Neuronal stem cell (in vitro differentiated cells): ENCODE measurements around the gene XYLT1.

Experiments used
- DNase-seq: peaks from one replicate; pipeline ENCODE4 v3.0.0-alpha.2; 2013; ENCODE audit warnings: low spot score
- H2AFZ ChIP-seq: one replicate; pipeline ENCODE4 v1.6.1; 2013; ENCODE audit warnings: mild to moderate bottlenecking, low read length, inconsistent platforms
- H2AK5ac ChIP-seq: 2 replicates; pipeline ENCODE4 v1.6.1; 2013; ENCODE audit warnings: low read depth, mild to moderate bottlenecking, inconsistent platforms, low read length, moderate library complexity, mixed read lengths
- H2BK120ac ChIP-seq: 2 replicates; pipeline ENCODE4 v1.6.1; 2013; ENCODE audit warnings: low read depth, mild to moderate bottlenecking, inconsistent platforms, low read length, moderate library complexity, mixed read lengths
- H2BK12ac ChIP-seq: one replicate; pipeline ENCODE4 v1.6.1; 2013; ENCODE audit warnings: low read length, inconsistent platforms
- H2BK15ac ChIP-seq: 2 replicates; pipeline ENCODE4 v1.6.1; 2013; ENCODE audit warnings: mild to moderate bottlenecking, low read length, inconsistent platforms, mixed read lengths
- H2BK5ac ChIP-seq: one replicate; pipeline ENCODE4 v1.6.1; 2013; ENCODE audit warnings: inconsistent platforms, mild to moderate bottlenecking, low read length, moderate library complexity
- H3K14ac ChIP-seq: one replicate; pipeline ENCODE4 v1.6.1; 2013; ENCODE audit warnings: low read length, inconsistent platforms
- H3K18ac ChIP-seq: 2 replicates; pipeline ENCODE4 v1.6.1; 2013; ENCODE audit warnings: low read length, inconsistent platforms
- H3K23ac ChIP-seq: 2 replicates; pipeline ENCODE4 v1.6.1; 2013; ENCODE audit warnings: low read depth, mild to moderate bottlenecking, mixed read lengths, low read length, inconsistent platforms; ENCODE audit not compliant: poor library complexity
- H3K27ac ChIP-seq: replicated peaks from 3 replicates; pipeline ENCODE4 v1.5.1; 2013; ENCODE audit warnings: low read length, inconsistent platforms
- H3K27me3 ChIP-seq, 3 experiments: 2 replicates each; pipeline ENCODE4 v1.6.1; 2013; ENCODE audit warnings: low read length in 3 of 3, mild to moderate bottlenecking in 2 of 3, inconsistent platforms in 1 of 3, low read depth in 1 of 3, mixed read lengths in 1 of 3, moderate library complexity in 1 of 3; ENCODE audit not compliant: control insufficient read depth in 3 of 3, insufficient read depth in 3 of 3
- H3K36me3 ChIP-seq, 2 donors: replicated peaks in 1 of 2; 2 replicates each; pipeline ENCODE4 v1.6.1; 2013; ENCODE audit warnings: low read length in 2 of 2; ENCODE audit not compliant: control insufficient read depth in 2 of 2, insufficient read depth in 2 of 2
- H3K4ac ChIP-seq: 2 replicates; pipeline ENCODE4 v1.6.1; 2013; ENCODE audit warnings: inconsistent platforms, mild to moderate bottlenecking, low read length, moderate library complexity
- H3K4me1 ChIP-seq, 2 donors: 1 replicate in 1 of 2; 2 replicates in 1 of 2; pipeline ENCODE4 v1.6.1; 2013; ENCODE audit warnings: low read length in 2 of 2, low read depth in 1 of 2; ENCODE audit not compliant: control insufficient read depth in 2 of 2, insufficient read depth in 1 of 2
- H3K4me2 ChIP-seq: one replicate; pipeline ENCODE4 v1.6.1; 2013; ENCODE audit warnings: mild to moderate bottlenecking, low read length, inconsistent platforms; ENCODE audit not compliant: insufficient read depth, poor library complexity, severe bottlenecking
- H3K4me3 ChIP-seq, 2 donors: 2 replicates each; pipeline ENCODE4 v1.5.1; 2013; ENCODE audit warnings: low read length in 2 of 2, mild to moderate bottlenecking in 2 of 2, inconsistent platforms in 1 of 2, moderate library complexity in 1 of 2
- H3K79me1 ChIP-seq: one replicate; pipeline ENCODE4 v1.6.1; 2013; ENCODE audit warnings: low read depth, mild to moderate bottlenecking, inconsistent platforms, low read length, moderate library complexity
- H3K9ac ChIP-seq: one replicate; pipeline ENCODE4 v1.6.1; 2013; ENCODE audit warnings: mild to moderate bottlenecking, low read depth, low read length, inconsistent platforms; ENCODE audit not compliant: poor library complexity
- H3K9me3 ChIP-seq, 2 donors: replicated peaks in 1 of 2; 2 replicates each; pipeline versions ENCODE3 to v1.6.1; 2013; ENCODE audit warnings: low read length in 2 of 2, mild to moderate bottlenecking in 2 of 2, inconsistent platforms in 1 of 2, low read depth in 1 of 2, mixed read lengths in 1 of 2, moderate library complexity in 1 of 2; ENCODE audit not compliant: control insufficient read depth in 2 of 2, insufficient read depth in 1 of 2
- H4K8ac ChIP-seq: one replicate; pipeline ENCODE4 v1.6.1; 2013; ENCODE audit warnings: low read depth, mild to moderate bottlenecking, inconsistent platforms, low read length, moderate library complexity
- H4K91ac ChIP-seq: one replicate; pipeline ENCODE4 v1.6.1; 2013; ENCODE audit warnings: low read length, low read depth, mild to moderate bottlenecking, inconsistent platforms; ENCODE audit not compliant: poor library complexity
- WGBS, 2 donors: extraction: QIAGEN DNeasy Blood & Tissue Kit; methylation state at CpG; one replicate each; pipeline ENCODE4 v1.1.7; 2013; ENCODE audit warnings: missing lambda C conversion rate in 2 of 2, mixed read lengths in 1 of 2; ENCODE audit not compliant: insufficient read length in 2 of 2, insufficient replicate concordance in 1 of 2; ENCODE audit errors: extremely low coverage in 2 of 2; 5-methylcytosine and 5-hydroxymethylcytosine counted together

The XYLT1 gene

GRCh38 chr16:17368951-17369350, 101.8 kb downstream of the XYLT1 start:
- Histone ChIP-seq H2BK15ac (no peak overlapping the region), H4K8ac (no peak overlapping the region), H3K23ac (no peak overlapping the region), H2BK5ac (no peak overlapping the region), H3K27me3 (no peaks in the 10 kb centered on the region), H3K79me1 (peaks cover 2% of the 10 kb centered on the region), H3K18ac (no peak overlapping the region), H3K14ac (no peak overlapping the region), H2BK12ac (no peak overlapping the region), H3K9ac (no peak overlapping the region), H4K91ac (no peak overlapping the region), H3K4me3 (no peak overlapping the region), H3K36me3 (no peaks in the 10 kb centered on the region), H3K27ac (no peak overlapping the region), H3K4me2 (no peak overlapping the region), H3K9me3 (no peaks in the 10 kb centered on the region), H3K4me1 (peaks cover 18 to 28% of the 10 kb centered on the region in 2 donors), H2AK5ac (no peak overlapping the region), H2AFZ (no peak overlapping the region), H2BK120ac (no peak overlapping the region), H3K4ac (no peak overlapping the region)
- no CpG with 5 or more reads among the region's 5 CpGs for WGBS, 2 donors
- no peak for DNase-seq

- Histone ChIP-seq H3K4me1 (peaks cover 18 to 28% of the 10 kb centered on the region in 2 donors), H2AK5ac (no peak overlapping the region), H3K36me3 (no peaks in the 10 kb centered on the region), H2BK12ac (no peak overlapping the region), H3K9me3 (no peaks in the 10 kb centered on the region), H2AFZ (no peak overlapping the region), H3K27ac (no peak overlapping the region), H3K79me1 (peaks cover 2% of the 10 kb centered on the region), H2BK5ac (no peak overlapping the region), H2BK15ac (no peak overlapping the region), H3K14ac (no peak overlapping the region), H3K9ac (no peak overlapping the region), H3K27me3 (no peaks in the 10 kb centered on the region), H4K91ac (no peak overlapping the region), H3K23ac (no peak overlapping the region), H4K8ac (no peak overlapping the region), H3K4me2 (no peak overlapping the region), H3K4ac (no peak overlapping the region), H3K18ac (no peak overlapping the region), H2BK120ac (no peak overlapping the region), H3K4me3 (no peak overlapping the region)
- no peak for DNase-seq
- WGBS, 2 donors, result no CpG with 5 or more reads among the region's 3 CpGs
Measured at GRCh38 chr16:17368446-17368845, 102.3 kb downstream of the XYLT1 start.

- peaks cover 18 to 28% of the 10 kb centered on the region in 2 donors for H3K4me1 ChIP-seq
Measured at GRCh38 chr16:17367923-17368322, 102.8 kb downstream of the XYLT1 start.

GRCh38 chr16:17367036-17367435, 103.7 kb downstream of the XYLT1 start:
- Histone ChIP-seq H2AFZ (no peak overlapping the region), H2BK120ac (no peak overlapping the region), H3K4me2 (no peak overlapping the region), H3K4me1 (peaks cover 18 to 25% of the 10 kb centered on the region in 2 donors), H4K8ac (peak overlapping the region; percentile 44), H3K79me1 (peaks cover 2% of the 10 kb centered on the region), H3K14ac (no peak overlapping the region), H3K9ac (no peak overlapping the region), H3K27me3 (no peaks in the 10 kb centered on the region), H3K27ac (no peak overlapping the region), H3K23ac (no peak overlapping the region), H2BK12ac (no peak overlapping the region), H2BK15ac (no peak overlapping the region), H4K91ac (no peak overlapping the region), H2AK5ac (no peak overlapping the region), H2BK5ac (no peak overlapping the region), H3K18ac (peak overlapping the region; percentile 16), H3K36me3 (no peaks in the 10 kb centered on the region), H3K4me3 (peak overlapping the region in 1 of 2 donors; percentile 42), H3K9me3 (no peaks in the 10 kb centered on the region), H3K4ac (no peak overlapping the region)
- DNase-seq, result no peak
- WGBS, 2 donors, result no CpG with 5 or more reads among the region's 9 CpGs

More at GRCh38 chr16:17367923-17368322, 102.8 kb downstream of the XYLT1 start:
- Histone ChIP-seq H3K14ac (no peak overlapping the region), H2BK5ac (no peak overlapping the region), H2BK12ac (no peak overlapping the region), H3K18ac (peak overlapping the region; percentile 7), H3K9ac (no peak overlapping the region), H2BK15ac (no peak overlapping the region), H3K27me3 (no peaks in the 10 kb centered on the region), H3K4me2 (no peak overlapping the region), H3K4me3 (no peak overlapping the region), H3K36me3 (no peaks in the 10 kb centered on the region), H3K23ac (no peak overlapping the region), H3K79me1 (peaks cover 2% of the 10 kb centered on the region), H2AFZ (no peak overlapping the region), H3K27ac (no peak overlapping the region), H2AK5ac (no peak overlapping the region), H4K8ac (no peak overlapping the region), H3K9me3 (no peaks in the 10 kb centered on the region), H3K4ac (no peak overlapping the region), H2BK120ac (no peak overlapping the region), H4K91ac (no peak overlapping the region)
- peak; percentile 44 for DNase-seq
- no CpG with 5 or more reads among the region's 10 CpGs for WGBS, 2 donors
